Measurements from ENCODE around the gene EGFLAM. TPM values are rescaled to one million over a fixed set of nuclear protein-coding genes. Genes with fewer than 3 reads are reported as not detected.

Gene EGFLAM
- total RNA-seq, 1 experiment from 2014 or later, result 1.1 TPM

DNA sequence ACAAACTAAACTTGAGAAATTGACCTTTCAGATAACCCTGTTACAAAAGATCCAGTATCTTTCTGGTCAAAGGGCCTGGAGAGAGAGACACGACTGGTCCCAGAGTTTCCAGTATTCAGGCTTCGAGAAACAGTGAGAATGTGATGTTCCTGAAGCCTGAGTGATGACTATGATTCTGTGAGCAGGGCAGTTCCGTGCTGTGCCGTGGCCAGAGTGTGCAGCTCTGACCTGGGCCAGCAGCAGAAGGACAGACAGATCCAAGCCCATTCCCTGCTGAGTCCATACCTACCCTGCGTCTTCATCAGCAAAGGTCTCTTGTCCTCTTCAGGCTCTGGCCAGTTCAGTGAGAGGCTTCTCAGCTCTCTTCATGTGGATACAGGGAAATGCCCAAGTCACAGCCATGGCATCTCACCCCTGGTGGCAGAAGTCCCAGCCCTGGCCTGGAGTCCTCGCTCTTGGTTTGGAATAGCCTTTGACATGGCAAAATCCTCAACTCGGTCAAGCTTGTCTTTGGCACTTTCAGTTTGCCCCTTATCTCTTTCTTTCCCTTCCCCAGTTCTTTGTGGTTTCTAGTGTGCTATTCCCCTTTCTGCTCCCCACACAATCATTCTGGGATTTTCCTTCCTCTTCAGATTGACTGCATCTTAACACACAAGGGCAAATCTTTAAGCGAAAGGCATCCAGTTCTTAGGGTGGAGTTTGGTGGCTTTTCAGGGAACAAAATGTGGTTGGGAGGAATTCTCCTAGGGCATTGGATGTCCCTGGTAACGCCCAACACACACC, 190.4 kb downstream of the EGFLAM start:
- DNase-seq (ENCODE audit: low spot score), result no peak
- H3K9me3 Mint-ChIP-seq, result no peaks in the 10 kb centered on the region
- no peak overlapping the region for H3K4me3 Mint-ChIP-seq
- ATAC-seq, result no peak
- ChIA-PET POLR2A (interaction anchor here (0.6 kb wide), 1 partner anchor 41 kb away, joined by 4 read pairs; no protein-coding TSS in a partner anchor), CTCF (no interaction called here)
- no peaks in the 10 kb centered on the region for H3K4me1 Mint-ChIP-seq
- H3K27me3 Mint-ChIP-seq (ENCODE audit: low read depth), result no peaks in the 10 kb centered on the region
- TF ChIP-seq, protein P1, sequence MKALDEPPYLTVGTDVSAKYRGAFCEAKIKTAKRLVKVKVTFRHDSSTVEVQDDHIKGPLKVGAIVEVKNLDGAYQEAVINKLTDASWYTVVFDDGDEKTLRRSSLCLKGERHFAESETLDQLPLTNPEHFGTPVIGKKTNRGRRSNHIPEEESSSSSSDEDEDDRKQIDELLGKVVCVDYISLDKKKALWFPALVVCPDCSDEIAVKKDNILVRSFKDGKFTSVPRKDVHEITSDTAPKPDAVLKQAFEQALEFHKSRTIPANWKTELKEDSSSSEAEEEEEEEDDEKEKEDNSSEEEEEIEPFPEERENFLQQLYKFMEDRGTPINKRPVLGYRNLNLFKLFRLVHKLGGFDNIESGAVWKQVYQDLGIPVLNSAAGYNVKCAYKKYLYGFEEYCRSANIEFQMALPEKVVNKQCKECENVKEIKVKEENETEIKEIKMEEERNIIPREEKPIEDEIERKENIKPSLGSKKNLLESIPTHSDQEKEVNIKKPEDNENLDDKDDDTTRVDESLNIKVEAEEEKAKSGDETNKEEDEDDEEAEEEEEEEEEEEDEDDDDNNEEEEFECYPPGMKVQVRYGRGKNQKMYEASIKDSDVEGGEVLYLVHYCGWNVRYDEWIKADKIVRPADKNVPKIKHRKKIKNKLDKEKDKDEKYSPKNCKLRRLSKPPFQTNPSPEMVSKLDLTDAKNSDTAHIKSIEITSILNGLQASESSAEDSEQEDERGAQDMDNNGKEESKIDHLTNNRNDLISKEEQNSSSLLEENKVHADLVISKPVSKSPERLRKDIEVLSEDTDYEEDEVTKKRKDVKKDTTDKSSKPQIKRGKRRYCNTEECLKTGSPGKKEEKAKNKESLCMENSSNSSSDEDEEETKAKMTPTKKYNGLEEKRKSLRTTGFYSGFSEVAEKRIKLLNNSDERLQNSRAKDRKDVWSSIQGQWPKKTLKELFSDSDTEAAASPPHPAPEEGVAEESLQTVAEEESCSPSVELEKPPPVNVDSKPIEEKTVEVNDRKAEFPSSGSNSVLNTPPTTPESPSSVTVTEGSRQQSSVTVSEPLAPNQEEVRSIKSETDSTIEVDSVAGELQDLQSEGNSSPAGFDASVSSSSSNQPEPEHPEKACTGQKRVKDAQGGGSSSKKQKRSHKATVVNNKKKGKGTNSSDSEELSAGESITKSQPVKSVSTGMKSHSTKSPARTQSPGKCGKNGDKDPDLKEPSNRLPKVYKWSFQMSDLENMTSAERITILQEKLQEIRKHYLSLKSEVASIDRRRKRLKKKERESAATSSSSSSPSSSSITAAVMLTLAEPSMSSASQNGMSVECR (CRISPR knock-in tag; IDR thresholded peaks at IDR 0.05; ENCODE audit: borderline replicate concordance), result no peak
- TF ChIP-seq, protein P2, sequence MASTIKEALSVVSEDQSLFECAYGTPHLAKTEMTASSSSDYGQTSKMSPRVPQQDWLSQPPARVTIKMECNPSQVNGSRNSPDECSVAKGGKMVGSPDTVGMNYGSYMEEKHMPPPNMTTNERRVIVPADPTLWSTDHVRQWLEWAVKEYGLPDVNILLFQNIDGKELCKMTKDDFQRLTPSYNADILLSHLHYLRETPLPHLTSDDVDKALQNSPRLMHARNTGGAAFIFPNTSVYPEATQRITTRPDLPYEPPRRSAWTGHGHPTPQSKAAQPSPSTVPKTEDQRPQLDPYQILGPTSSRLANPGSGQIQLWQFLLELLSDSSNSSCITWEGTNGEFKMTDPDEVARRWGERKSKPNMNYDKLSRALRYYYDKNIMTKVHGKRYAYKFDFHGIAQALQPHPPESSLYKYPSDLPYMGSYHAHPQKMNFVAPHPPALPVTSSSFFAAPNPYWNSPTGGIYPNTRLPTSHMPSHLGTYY (CRISPR knock-in tag; IDR thresholded peaks at IDR 0.05), result no peak
- H3K36me3 Mint-ChIP-seq, result no peaks in the 10 kb centered on the region
- H3K27ac Mint-ChIP-seq, result no peak overlapping the region

DNA sequence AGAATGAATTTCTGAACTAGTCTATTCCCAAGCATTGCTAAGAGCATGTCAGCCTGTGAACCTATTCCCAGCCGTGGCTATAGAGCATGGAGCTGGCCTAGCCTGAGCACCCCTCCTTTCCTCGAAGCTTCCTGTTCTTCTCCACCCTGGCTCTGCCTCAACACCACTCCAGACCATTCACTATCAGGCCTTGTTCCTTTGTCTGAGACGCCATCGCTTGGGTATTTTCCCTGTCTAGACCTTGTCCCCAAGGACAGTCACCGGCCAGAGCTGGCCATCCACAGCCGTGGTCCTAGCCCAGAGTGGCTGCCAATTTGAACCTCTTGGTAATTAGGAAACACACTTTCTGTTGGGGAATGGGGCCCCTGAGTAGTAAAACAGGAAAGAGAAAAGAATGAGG, 192.3 kb downstream of the EGFLAM start:
- CTCF ChIA-PET, result interaction anchor here (1.0 to 5.5 kb wide), 2 partner anchors 9 to 30 kb away, joined by 4 to 32 read pairs; no protein-coding TSS in a partner anchor
- no peak overlapping the region for H3K27ac Mint-ChIP-seq
- TF ChIP-seq ZNF138 (CRISPR knock-in tag; conservative IDR thresholded peaks at IDR 0.05), result no peak
- TF ChIP-seq, protein P3, sequence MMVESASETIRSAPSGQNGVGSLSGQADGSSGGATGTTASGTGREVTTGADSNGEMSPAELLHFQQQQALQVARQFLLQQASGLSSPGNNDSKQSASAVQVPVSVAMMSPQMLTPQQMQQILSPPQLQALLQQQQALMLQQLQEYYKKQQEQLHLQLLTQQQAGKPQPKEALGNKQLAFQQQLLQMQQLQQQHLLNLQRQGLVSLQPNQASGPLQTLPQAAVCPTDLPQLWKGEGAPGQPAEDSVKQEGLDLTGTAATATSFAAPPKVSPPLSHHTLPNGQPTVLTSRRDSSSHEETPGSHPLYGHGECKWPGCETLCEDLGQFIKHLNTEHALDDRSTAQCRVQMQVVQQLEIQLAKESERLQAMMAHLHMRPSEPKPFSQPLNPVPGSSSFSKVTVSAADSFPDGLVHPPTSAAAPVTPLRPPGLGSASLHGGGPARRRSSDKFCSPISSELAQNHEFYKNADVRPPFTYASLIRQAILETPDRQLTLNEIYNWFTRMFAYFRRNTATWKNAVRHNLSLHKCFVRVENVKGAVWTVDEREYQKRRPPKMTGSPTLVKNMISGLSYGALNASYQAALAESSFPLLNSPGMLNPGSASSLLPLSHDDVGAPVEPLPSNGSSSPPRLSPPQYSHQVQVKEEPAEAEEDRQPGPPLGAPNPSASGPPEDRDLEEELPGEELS (CRISPR knock-in tag; IDR thresholded peaks at IDR 0.05), result no peak
- TF ChIP-seq SOX15 (CRISPR knock-in tag; IDR thresholded peaks at IDR 0.05), result no peak
- no peak for TF ChIP-seq MYBL2 (CRISPR knock-in tag; IDR thresholded peaks at IDR 0.05)
- TF ChIP-seq, protein P4, sequence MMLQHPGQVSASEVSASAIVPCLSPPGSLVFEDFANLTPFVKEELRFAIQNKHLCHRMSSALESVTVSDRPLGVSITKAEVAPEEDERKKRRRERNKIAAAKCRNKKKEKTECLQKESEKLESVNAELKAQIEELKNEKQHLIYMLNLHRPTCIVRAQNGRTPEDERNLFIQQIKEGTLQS (CRISPR knock-in tag; conservative IDR thresholded peaks at IDR 0.05), result no peak
- TF ChIP-seq CREM (CRISPR knock-in tag; IDR thresholded peaks at IDR 0.05), result no peak
- TF ChIP-seq, protein P5, sequence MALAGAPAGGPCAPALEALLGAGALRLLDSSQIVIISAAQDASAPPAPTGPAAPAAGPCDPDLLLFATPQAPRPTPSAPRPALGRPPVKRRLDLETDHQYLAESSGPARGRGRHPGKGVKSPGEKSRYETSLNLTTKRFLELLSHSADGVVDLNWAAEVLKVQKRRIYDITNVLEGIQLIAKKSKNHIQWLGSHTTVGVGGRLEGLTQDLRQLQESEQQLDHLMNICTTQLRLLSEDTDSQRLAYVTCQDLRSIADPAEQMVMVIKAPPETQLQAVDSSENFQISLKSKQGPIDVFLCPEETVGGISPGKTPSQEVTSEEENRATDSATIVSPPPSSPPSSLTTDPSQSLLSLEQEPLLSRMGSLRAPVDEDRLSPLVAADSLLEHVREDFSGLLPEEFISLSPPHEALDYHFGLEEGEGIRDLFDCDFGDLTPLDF (CRISPR knock-in tag; IDR thresholded peaks at IDR 0.05), result no peak
- TF ChIP-seq, protein P6, sequence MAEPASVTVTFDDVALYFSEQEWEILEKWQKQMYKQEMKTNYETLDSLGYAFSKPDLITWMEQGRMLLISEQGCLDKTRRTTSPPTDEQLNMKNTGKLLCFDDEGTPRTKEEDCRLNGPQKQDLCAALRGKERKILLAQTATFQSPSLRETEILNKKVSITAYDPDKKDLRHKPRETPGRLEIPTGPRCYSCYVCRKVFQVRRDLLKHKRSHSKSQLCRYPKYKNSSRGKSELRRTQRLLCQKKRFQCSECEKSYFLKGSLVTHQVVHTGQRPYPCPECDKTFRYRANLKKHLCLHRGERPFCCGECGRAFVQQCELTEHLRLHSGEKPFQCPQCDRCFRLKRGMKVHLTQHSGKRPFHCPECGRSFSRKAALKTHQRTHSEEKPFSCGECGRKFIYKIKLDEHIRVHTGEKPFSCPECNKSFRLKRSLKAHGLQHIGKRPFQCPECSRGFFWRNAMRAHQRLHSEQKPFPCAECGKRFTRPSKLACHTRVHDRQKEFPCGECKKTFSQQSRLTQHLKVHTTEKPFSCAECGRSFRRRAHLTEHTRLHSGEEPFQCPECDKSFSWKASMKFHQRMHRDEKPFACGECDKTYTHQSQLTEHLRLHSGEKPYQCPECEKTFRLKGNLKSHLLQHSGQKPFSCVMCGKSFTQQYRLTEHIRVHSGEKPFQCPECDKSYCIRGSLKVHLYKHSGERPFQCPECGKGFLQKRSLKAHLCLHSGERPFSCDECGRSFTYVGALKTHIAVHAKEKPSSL (CRISPR knock-in tag; conservative IDR thresholded peaks at IDR 0.05), result no peak
- no peak for TF ChIP-seq OVOL2 (CRISPR knock-in tag; IDR thresholded peaks at IDR 0.05; ENCODE audit: borderline replicate concordance)
- no peak for TF ChIP-seq CREB1 (CRISPR knock-in tag; IDR thresholded peaks at IDR 0.05)
- no peak for TF ChIP-seq ZNF121 (CRISPR knock-in tag; IDR thresholded peaks at IDR 0.05)
- TF ChIP-seq, protein P7, sequence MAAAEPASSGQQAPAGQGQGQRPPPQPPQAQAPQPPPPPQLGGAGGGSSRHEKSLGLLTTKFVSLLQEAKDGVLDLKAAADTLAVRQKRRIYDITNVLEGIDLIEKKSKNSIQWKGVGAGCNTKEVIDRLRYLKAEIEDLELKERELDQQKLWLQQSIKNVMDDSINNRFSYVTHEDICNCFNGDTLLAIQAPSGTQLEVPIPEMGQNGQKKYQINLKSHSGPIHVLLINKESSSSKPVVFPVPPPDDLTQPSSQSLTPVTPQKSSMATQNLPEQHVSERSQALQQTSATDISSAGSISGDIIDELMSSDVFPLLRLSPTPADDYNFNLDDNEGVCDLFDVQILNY (CRISPR knock-in tag; IDR thresholded peaks at IDR 0.05), result no peak
- TF ChIP-seq FOXJ3 (CRISPR knock-in tag; IDR thresholded peaks at IDR 0.05; ENCODE audit: borderline replicate concordance), result no peak
- no peak for TF ChIP-seq NR1H2 (CRISPR knock-in tag; IDR thresholded peaks at IDR 0.05)
- TF ChIP-seq, protein P1 (CRISPR knock-in tag; IDR thresholded peaks at IDR 0.05; ENCODE audit: borderline replicate concordance), result no peak

More for the DNA sequence above, 192.3 kb downstream of the EGFLAM start:
- Mint-ChIP-seq H3K27me3 (ENCODE audit: low read depth) (no peaks in the 10 kb centered on the region), H3K4me1 (no peaks in the 10 kb centered on the region), H3K36me3 (no peaks in the 10 kb centered on the region), H3K4me3 (no peak overlapping the region), H3K9me3 (no peaks in the 10 kb centered on the region)
- POLR2A ChIA-PET, result no interaction called here
- ATAC-seq (no peak), DNase-seq (ENCODE audit: low spot score) (no peak)
